C4-2B (cell line): ENCODE results near the gene SLC23A2.

Experiments
- CTCF ChIP-seq: fragments of 450-650 bp; conservative IDR thresholded peaks from 2 replicates; pipeline ENCODE4 v1.5.1; 2017; ENCODE audit warnings: mild to moderate bottlenecking
- ZFX ChIP-seq: fragments of 450-650 bp; IDR thresholded peaks from 2 replicates; pipeline ENCODE4 v1.6.1; 2017

DNA sequence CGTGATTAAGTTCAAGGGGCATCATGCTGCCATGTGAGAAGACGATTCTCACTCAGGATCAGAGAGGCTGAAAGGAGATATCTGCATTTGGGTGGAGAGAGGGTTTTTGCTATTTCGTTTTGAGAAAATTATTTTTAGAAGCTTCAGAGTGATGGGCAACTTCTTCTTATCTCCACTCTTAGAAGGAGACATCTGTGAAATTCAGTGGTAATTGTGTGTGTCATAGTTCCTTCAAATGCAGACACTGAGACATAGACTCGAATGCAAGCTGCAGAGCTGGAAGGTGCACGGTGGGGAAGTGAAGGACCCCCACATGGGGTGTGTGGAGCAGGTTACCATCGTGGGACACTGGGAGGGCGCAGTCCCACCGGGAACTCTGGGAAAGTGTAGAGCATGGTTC, 162.8 kb downstream of the SLC23A2 start:
- no peak for TF ChIP-seq CTCF
- TF ChIP-seq ZFX: no peak
